ENCODE results near the gene TLL2. TPM values are rescaled to one million over a fixed set of nuclear protein-coding genes. Genes with fewer than 3 reads are reported as not detected.

Gene TLL2
- total RNA-seq, 2 experiments from 2014 or later: 0.13 TPM; not detected in 1

- ATAC-seq (no peak), DNase-seq (no peak)
- ChIA-PET CTCF (no interaction called here), POLR2A (no interaction called here)
- no peaks in the 10 kb centered on the region for H3K4me1 Mint-ChIP-seq (ENCODE audit: low read depth)
- H3K36me3 Mint-ChIP-seq (ENCODE audit: low read depth): peaks cover 28% of the 10 kb centered on the region
- no peaks in the 10 kb centered on the region for H3K9me3 Mint-ChIP-seq (ENCODE audit: insufficient read depth)
- H3K27ac Mint-ChIP-seq: no peak overlapping the region
- H3K4me3 Mint-ChIP-seq: no peak overlapping the region
- no peaks in the 10 kb centered on the region for H3K27me3 Mint-ChIP-seq (ENCODE audit: low read depth)
These were observed 18.8 kb upstream of the TLL2 start for GRCh38 chr10:96532523-96532922.

- H3K27ac Mint-ChIP-seq: no peak overlapping the region
- peaks cover 48% of the 10 kb centered on the region for H3K36me3 Mint-ChIP-seq (ENCODE audit: low read depth)
- CTCF ChIA-PET: no interaction called here
- no peak for ATAC-seq
- H3K4me3 Mint-ChIP-seq: no peak overlapping the region
- no peaks in the 10 kb centered on the region for H3K27me3 Mint-ChIP-seq (ENCODE audit: low read depth)
- H3K9me3 Mint-ChIP-seq (ENCODE audit: insufficient read depth): no peaks in the 10 kb centered on the region
- H3K4me1 Mint-ChIP-seq (ENCODE audit: low read depth): no peaks in the 10 kb centered on the region
- POLR2A ChIA-PET: no interaction called here
- DNase-seq: no peak
These were observed 16.0 kb upstream of the TLL2 start for GRCh38 chr10:96529634-96530279.

- DNase-seq: no peak
- Mint-ChIP-seq H3K4me1 (ENCODE audit: low read depth) (no peaks in the 10 kb centered on the region), H3K4me3 (no peak overlapping the region), H3K27me3 (ENCODE audit: low read depth) (no peaks in the 10 kb centered on the region), H3K9me3 (ENCODE audit: insufficient read depth) (no peaks in the 10 kb centered on the region), H3K36me3 (ENCODE audit: low read depth) (peaks cover 45% of the 10 kb centered on the region), H3K27ac (no peak overlapping the region)
- ChIA-PET POLR2A (no interaction called here), CTCF (interaction anchor here (0.7 kb wide), 1 partner anchor 11 kb away, joined by 3 read pairs; the partner anchor contains the start of gene TLL2)
- ATAC-seq: no peak
These were observed 11.0 kb upstream of the TLL2 start for GRCh38 chr10:96524741-96525140.

GRCh38 chr10:96517284-96517683 is 3.6 kb upstream of the TLL2 start:
- Mint-ChIP-seq H3K27ac (no peak overlapping the region), H3K9me3 (ENCODE audit: insufficient read depth) (no peaks in the 10 kb centered on the region), H3K4me3 (no peak overlapping the region), H3K4me1 (ENCODE audit: low read depth) (peaks cover 17% of the 10 kb centered on the region), H3K27me3 (ENCODE audit: low read depth) (peaks cover 28% of the 10 kb centered on the region), H3K36me3 (ENCODE audit: low read depth) (peaks cover 23% of the 10 kb centered on the region)
- ATAC-seq (no peak), DNase-seq (no peak)
- ChIA-PET CTCF (no interaction called here), POLR2A (interaction anchor here (0.7 kb wide), 1 partner anchor 1209 kb away, joined by 3 read pairs; no protein-coding TSS in a partner anchor)

GRCh38 chr10:96516337-96516736 is 2.6 kb upstream of the TLL2 start:
- DNase-seq (no peak), ATAC-seq (no peak)
- H3K27ac Mint-ChIP-seq: no peak overlapping the region
- no peaks in the 10 kb centered on the region for H3K9me3 Mint-ChIP-seq (ENCODE audit: insufficient read depth)
- POLR2A ChIA-PET: no interaction called here
- CTCF ChIA-PET: interaction anchor here (1.1 to 1.2 kb wide), 2 partner anchors 125 to 145 kb away, joined by 3 read pairs; no protein-coding TSS in a partner anchor
- peaks cover 37% of the 10 kb centered on the region for H3K27me3 Mint-ChIP-seq (ENCODE audit: low read depth)
- H3K4me3 Mint-ChIP-seq: no peak overlapping the region
- peaks cover 18% of the 10 kb centered on the region for H3K36me3 Mint-ChIP-seq (ENCODE audit: low read depth)
- peaks cover 21% of the 10 kb centered on the region for H3K4me1 Mint-ChIP-seq (ENCODE audit: low read depth)

- CTCF ChIA-PET: interaction anchor here (0.7 to 2.7 kb wide), 19 partner anchors 9 to 671 kb away, joined by 3 to 16 read pairs (median 4); no protein-coding TSS in a partner anchor
- H3K27me3 Mint-ChIP-seq (ENCODE audit: low read depth): peaks cover 50% of the 10 kb centered on the region
- ATAC-seq (peak; percentile 64), DNase-seq (no peak)
- H3K4me1 Mint-ChIP-seq (ENCODE audit: low read depth): peaks cover 21% of the 10 kb centered on the region
- no peaks in the 10 kb centered on the region for H3K9me3 Mint-ChIP-seq (ENCODE audit: insufficient read depth)
- no peak overlapping the region for H3K27ac Mint-ChIP-seq
- H3K4me3 Mint-ChIP-seq: peak overlapping the region; percentile 45
- peaks cover 4% of the 10 kb centered on the region for H3K36me3 Mint-ChIP-seq (ENCODE audit: low read depth)
- POLR2A ChIA-PET: no interaction called here
These were observed 425 bp downstream of the TLL2 start for GRCh38 chr10:96513305-96513697.

GRCh38 chr10:96512524-96513304 is 1.0 kb downstream of the TLL2 start:
- peaks cover 2% of the 10 kb centered on the region for H3K36me3 Mint-ChIP-seq (ENCODE audit: low read depth)
- H3K27me3 Mint-ChIP-seq (ENCODE audit: low read depth): peaks cover 52% of the 10 kb centered on the region
- H3K27ac Mint-ChIP-seq: no peak overlapping the region
- ChIA-PET CTCF (interaction anchor here (0.8 to 2.7 kb wide), 12 partner anchors 8 to 671 kb away, joined by 3 to 16 read pairs (median 4); no protein-coding TSS in a partner anchor), POLR2A (no interaction called here)
- no peaks in the 10 kb centered on the region for H3K9me3 Mint-ChIP-seq (ENCODE audit: insufficient read depth)
- H3K4me3 Mint-ChIP-seq: peak overlapping the region; percentile 51
- ATAC-seq (no peak), DNase-seq (no peak)
- peaks cover 21% of the 10 kb centered on the region for H3K4me1 Mint-ChIP-seq (ENCODE audit: low read depth)

DNA sequence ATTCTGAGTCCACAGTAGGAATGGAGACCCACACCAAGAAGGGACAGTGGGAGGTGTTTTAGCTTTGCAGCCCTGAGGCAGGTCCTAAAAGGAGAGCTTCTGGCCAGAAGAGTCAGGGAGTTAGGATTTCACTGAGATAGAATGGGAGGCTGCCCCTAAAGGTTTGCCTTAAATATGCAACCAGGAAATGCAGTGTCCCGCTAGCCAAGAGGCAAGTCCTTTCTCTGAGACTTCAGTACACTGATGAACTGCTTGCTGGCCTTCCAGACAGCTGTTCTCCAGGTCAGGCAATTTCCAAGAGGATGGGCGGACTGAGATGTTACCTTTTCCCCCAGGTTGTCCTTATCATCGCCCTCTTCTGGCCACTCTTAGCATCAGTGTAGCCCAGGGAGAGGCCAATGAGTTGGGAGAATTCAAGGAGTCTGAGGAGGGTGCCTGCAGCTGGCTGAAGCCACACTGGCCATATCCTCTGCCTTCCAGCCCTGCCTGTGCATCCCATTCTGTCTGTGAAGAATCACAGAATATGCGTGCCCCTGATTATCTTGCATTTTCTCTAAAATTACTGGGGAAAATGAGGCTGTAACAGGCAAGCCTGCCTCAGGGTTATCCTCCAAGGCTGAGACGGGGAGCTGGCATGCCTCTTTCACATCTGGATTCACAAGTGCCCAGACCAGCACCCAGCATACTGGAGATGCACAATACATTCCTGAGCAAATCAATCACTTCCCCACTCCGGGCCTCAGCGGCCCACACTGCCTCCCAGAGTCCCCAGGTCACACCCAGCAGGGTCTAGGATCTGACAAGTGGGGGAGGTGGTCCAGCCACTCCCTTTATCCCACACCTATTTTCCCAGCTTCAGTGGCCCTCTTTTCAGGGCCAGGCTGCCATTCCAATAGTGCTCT is 2.4 kb downstream of the TLL2 start:
- ChIA-PET CTCF (interaction anchor here (0.7 to 1.7 kb wide), 14 partner anchors 9 to 141 kb away, joined by 3 to 5 read pairs (median 3); no protein-coding TSS in a partner anchor), POLR2A (no interaction called here)
- peaks cover under 1% of the 10 kb centered on the region for H3K36me3 Mint-ChIP-seq (ENCODE audit: low read depth)
- peaks cover 48% of the 10 kb centered on the region for H3K27me3 Mint-ChIP-seq (ENCODE audit: low read depth)
- ATAC-seq (no peak), DNase-seq (peak; percentile 30)
- H3K4me3 Mint-ChIP-seq: no peak overlapping the region
- no peak overlapping the region for H3K27ac Mint-ChIP-seq
- peaks cover 21% of the 10 kb centered on the region for H3K4me1 Mint-ChIP-seq (ENCODE audit: low read depth)
- no peaks in the 10 kb centered on the region for H3K9me3 Mint-ChIP-seq (ENCODE audit: insufficient read depth)

DNA sequence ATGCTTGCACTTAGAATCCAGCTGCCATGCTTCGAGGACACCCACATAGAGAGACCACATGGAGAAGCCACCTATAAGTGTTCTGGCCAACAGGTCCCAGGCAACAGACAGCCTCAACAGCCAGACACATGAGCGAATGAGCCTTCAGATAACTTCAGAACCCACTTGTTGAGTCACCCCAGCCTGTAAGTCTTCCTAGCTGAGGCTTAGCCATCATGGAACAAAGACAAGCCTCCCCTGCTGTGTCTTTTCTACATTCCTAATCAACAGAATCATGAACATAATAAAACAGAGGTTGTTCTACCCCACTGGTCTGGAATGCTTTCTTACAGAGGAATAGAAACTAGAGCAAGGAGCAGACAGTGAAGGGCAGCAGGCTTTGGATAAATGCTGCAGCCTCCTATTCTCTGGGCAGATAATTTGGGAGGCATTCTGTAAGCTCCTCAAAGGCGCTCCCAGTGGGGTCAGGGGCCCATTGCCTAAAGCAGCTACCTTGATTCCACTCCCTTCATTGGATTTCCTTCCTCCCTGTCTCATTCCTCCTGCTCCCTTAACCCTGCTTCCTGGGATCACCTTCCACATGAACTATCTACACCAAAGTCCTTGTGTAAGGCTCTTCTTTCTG is 4.6 kb downstream of the TLL2 start:
- POLR2A ChIA-PET: no interaction called here
- no peak overlapping the region for H3K4me3 Mint-ChIP-seq
- H3K27ac Mint-ChIP-seq: no peak overlapping the region
- CTCF ChIA-PET: no interaction called here
- no peaks in the 10 kb centered on the region for H3K9me3 Mint-ChIP-seq (ENCODE audit: insufficient read depth)
- no peaks in the 10 kb centered on the region for H3K36me3 Mint-ChIP-seq (ENCODE audit: low read depth)
- peaks cover 36% of the 10 kb centered on the region for H3K27me3 Mint-ChIP-seq (ENCODE audit: low read depth)
- DNase-seq: no peak
- H3K4me1 Mint-ChIP-seq (ENCODE audit: low read depth): peaks cover 13% of the 10 kb centered on the region
- ATAC-seq: no peak

GRCh38 chr10:96507044-96507443 is 6.7 kb downstream of the TLL2 start:
- Mint-ChIP-seq H3K9me3 (ENCODE audit: insufficient read depth) (no peaks in the 10 kb centered on the region), H3K27ac (no peak overlapping the region), H3K36me3 (ENCODE audit: low read depth) (no peaks in the 10 kb centered on the region), H3K4me3 (no peak overlapping the region), H3K4me1 (ENCODE audit: low read depth) (peaks cover under 1% of the 10 kb centered on the region), H3K27me3 (ENCODE audit: low read depth) (peaks cover 24% of the 10 kb centered on the region)
- POLR2A ChIA-PET: no interaction called here
- DNase-seq (no peak), ATAC-seq (no peak)
- CTCF ChIA-PET: no interaction called here
